EH (cell line): ENCODE measurements around the gene UNC13D.
A peak's percentile ranks its signal among the peaks of the same experiment; 100 is the strongest.
"Not testable (repeated sequence)": the region's sequence is repeated elsewhere in the genome, so short reads cannot be mapped to it uniquely, and the experiment has no call there.

Experiments
- DNase-seq: peaks from one replicate; pipeline ENCODE4 v3.0.0-alpha.2; 2015; ENCODE audit warnings: low read depth

UNC13D gene

DNA sequence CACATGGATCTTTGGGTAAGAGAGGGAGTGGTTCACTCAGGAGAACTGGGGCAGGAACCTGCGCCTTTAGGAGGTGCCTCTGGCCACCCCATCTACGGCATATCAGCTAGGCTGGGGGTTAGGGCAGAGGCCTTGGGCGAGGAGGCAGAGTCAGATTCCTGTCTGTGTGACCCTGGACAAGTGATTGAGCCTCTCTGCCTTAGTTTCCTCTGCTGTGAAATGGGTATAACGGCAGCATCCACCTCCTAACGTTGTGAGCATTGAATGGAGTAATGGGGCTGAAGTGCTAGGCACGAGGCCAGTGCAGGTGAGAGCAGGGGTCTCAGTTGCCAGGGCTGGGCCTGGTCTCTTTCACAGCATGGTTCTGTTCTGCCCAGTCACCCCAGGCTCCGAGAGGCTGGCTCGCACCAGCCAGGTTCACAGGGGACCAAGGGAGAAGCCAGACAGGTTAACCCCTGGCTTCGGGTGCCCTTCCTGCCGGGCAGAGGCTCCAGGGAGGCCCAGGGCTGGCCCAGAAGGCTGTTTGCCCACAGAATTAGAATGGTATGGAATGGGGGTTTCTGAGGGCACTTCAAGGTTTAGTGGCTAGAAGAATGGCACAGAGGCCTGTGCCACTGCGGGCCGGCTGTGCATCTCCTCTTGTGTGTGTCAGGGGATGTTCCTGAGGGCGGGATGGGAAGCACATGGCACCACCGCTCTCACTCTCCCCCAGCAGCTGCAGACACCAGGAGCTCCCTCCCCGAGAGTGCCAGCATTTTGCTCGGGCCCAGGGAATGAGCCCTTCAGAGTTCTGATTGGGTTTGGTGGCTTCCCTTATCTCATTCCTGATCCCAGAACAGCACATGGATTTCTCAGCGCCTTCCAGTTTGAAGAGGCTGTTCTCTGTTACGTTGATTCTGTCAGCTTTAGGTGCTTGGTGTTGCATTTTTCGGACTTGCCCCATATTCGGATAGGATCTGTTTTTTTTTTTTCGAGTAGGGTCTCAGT is 23.8 kb downstream of the UNC13D start:
- no peak for DNase-seq

DNA sequence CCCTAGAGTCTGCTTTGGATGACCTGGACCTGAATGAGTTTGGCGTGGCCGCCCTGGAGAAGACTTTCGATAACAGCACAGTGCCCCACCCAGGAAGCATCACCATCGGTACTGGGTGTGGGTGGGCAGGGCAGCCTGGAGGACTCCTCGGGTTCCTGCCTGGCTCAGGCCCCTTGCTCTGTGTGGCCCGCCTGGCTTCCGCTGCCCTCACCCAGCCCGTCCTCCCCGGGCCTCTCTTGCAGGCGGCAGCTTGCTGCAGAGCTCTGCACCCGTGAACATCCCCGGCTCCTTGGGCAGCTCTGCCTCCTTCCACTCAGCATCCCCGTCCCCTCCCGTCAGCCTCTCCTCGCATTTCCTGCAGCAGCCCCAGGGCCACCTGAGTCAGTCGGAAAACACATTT is 24.5 kb downstream of the UNC13D start:
- DNase-seq = no peak

DNA sequence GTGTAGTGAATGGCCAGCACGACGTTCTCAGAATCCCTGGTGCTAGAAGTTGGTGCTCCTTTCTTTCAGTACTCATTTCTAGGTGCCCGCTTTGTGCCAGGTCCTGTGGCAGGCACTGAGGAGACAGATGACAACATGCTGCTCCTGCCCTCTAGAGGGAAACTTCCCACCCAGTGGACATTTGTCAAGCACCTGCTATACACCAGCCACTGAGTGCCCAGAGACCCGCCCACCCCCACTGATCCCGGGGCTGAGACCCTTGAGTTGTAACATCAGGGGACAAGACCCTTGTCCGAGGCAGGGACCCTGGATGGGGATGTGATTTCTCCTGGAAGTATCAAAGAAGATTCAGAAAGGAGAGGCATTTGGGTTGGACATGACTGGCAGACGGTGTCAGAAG is 25.1 kb downstream of the UNC13D start:
- no peak for DNase-seq

DNA sequence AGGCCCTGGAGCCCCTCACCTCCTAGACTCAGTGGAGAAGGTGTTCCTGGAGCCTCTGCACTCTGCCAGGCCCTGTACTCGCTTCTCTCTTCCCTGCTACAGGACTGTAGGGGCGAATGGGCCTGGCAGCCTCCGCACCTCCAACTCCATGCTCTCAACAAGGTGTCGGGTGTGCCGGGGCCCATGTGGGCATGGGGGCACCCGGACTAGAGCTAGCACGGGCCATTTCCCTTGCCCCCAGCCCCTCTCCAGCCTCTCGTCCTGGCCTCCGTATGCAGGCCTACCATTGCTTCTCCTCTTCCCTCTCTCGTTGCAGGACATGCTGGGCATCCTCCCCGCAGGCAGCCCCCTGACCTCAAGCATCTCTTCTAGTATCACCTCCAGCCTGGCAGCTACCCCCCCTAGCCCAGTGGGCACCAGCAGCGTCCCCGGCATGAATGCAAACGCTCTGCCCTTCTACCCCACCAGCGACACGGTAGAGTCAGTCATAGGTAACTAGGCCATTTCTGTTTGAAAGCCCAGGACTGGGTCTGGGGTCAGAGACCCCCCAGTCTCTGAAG is 25.8 kb downstream of the UNC13D start:
- no peak for DNase-seq

DNA sequence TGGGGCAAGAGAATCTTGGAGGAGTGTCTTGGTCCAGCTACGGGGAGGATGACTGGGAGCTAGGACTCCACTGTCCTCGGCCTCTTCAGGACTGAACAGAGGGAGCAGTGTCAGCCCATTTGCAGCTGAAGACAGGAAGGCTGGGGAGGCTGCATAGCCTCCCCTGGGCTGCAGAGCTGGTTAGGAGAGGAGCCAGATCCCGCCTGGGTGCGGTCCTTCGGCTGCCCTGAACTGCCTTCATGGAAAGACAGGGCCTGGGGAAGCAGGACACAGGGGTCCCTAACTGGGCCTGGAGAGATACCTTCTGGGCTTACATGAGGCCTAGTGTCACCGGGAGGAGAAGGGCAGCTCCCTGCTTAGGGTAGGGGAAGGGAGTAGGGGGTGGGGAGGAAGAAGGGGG is 26.6 kb downstream of the UNC13D start:
- DNase-seq = no peak

DNA sequence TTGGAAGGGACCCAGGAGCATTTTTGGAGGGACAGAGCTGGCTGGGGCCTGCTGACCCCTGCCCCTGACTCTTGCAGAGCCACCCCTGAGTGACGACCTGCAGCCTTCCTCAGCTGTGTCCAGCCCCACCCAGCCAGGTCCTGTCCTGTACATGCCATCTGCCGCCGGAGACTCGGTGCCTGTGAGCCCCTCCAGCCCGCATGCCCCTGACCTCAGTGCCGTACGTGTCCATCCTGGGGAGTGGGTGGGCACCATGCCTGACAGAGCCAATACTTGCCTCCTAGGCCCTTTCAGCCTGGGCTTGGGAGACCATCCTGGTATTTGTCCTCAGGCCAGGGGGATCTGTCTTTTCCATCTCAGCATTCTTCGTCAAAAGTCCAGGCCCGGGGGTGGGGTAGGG is 27.5 kb downstream of the UNC13D start:
- DNase-seq = no peak

DNA sequence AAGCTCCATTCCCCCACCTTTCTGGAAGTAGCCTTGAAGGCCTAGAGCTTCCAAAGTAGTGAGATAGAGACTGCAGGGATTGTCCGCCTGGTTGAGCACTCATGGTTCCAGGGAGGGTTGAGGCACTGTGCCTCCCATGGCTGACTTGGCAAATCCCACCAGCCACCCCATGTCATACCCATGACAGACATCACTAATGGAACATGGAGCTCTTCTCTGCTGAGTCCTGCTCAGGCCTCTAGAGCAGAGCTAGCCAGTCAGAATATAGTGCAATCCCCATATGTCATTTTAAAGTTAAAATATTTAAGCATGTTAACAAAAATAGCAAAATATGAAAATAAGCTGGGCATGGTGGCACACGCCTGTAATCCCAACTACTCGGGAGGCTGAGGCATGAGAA is 28.8 kb downstream of the UNC13D start:
- no peak for DNase-seq

DNA sequence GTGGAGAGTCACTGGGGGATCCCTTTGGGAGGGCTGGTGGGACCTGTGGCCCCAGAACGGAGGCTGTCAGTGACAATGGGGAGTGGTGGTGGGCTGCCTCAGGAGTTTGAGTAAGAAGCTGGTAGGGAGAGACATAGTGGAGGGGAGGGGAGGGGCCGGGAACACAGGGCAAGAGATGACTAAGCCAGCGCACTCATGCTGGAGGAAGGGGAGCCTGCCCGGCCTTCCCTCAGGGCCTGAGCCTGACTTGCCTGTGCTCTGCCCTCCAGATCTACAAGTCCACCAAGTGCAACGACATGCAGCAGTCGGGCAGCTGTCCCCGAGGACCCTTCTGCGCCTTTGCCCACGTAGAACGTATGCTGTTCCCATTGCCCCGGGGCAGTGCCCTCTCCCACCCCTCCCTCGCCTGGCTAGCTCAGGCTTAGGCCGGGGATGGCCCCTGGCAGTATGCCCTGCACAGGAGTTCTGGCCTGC is 29.3 kb downstream of the UNC13D start:
- peak; percentile 84 for DNase-seq

DNA sequence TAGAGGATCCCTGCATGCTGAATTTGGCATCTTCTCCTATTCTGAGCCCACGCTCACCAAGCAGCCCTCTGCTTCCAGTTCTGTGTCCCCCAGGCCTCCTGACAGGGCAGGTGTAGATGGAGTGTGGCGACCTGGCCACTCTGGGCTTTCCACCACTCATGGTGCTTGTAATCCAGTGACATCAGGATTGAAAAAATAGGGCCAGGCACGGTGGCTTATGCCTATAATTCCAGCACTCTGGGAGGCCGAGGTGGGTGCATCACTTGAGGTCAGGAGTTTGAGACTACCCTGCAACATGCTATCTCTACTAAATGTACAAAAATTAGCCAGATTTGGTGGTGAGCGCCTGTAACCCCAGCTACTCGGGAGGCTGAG is 30.2 kb downstream of the UNC13D start:
- no peak for DNase-seq

DNA sequence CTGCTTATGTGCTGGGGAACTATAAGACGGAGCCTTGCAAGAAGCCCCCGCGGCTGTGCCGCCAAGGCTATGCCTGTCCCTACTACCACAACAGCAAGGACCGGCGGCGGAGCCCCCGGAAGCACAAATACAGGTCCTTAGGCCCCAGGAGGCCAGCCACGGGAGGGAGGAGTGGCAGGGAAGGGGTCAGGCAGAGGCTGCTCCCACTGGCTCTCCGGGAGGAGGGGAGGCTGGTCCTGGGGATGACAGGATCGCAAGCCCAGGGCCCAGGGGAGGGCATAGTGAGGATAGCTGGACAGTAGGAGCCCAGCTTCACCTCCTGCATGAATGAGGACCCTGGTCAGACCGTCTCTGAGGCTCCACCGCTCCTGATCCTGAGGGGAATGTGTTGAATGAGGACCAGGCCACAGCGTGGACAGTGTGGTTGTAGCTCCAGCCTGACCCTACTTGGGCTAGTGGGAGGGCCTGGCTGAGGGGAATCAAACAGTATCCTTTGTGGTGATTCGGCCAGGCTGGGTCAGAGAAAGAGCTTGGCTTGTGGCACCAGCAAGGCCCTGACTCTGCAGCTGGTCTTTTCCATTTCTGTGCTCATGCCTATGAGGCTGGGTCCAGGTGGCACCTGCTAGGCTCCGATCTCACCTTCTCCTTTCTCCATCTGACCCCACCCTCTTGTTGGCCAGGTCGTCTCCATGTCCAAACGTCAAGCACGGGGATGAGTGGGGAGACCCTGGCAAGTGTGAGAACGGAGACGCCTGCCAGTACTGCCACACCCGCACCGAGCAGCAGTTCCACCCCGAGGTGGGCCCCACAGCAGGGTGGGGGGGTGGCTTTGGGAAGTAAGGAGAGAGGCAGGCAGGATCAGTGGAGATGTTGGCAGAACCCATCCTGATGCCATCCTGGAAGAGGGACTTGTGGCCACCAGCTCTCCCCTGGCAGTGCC is 30.9 kb downstream of the UNC13D start:
- DNase-seq = no peak

DNA sequence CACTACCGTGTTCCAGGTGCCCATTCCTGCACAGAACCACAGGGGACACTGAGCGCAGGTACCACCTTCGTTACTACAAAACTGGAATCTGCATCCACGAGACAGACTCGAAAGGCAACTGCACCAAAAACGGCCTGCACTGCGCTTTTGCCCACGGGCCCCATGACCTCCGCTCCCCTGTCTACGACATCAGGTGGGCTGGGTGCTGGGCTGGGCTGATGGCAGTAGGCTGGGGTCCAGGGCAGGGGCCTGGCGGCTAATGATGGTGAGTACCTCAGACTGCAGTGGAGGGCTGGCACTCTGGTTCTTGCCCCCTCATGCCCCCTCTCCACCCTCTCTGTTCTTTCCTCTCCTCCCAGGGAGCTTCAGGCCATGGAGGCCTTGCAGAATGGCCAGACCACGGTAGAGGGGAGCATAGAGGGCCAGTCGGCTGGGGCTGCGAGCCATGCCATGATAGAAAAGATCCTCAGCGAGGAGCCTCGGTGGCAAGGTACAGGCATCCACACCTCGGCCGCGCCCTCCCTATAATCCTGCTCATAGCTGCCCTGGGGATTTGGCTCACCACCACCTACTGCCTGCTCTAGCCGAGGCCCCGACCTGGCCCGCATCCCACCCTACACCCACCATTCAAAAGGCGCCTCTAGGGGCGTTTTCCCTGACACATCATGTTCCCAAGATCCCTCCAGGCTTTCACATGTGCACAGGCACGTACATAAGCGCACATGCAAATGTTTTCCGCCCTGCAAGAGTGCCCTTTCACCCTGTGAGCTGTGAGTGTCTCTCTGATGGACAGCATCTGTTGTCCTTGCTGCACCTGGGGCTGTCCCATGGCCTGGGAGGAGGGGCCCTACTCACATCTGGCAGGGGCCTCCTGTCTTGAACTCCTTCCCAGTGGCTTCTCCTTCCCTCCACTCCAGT is 31.8 kb downstream of the UNC13D start:
- no peak for DNase-seq

DNA sequence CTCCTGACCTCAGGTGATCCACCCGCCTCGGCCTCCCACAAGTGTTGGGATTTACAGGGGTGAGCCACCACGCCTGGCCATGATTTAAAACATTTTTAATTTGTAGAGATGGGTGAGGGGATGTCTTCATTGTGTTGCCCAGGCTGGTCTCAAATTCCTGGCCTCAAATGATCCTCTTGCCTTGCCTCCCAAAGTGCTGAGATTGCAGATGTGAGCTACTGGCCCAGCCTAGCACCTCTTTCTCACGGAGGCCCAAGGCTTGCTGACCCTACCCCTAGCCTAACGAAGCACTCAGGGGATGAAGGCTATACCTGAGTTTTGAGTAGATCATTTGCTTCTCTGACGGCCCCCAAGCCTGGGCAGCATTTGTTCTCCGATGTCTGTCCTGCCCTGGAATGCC is 33.0 kb downstream of the UNC13D start:
- DNase-seq = no peak

DNA sequence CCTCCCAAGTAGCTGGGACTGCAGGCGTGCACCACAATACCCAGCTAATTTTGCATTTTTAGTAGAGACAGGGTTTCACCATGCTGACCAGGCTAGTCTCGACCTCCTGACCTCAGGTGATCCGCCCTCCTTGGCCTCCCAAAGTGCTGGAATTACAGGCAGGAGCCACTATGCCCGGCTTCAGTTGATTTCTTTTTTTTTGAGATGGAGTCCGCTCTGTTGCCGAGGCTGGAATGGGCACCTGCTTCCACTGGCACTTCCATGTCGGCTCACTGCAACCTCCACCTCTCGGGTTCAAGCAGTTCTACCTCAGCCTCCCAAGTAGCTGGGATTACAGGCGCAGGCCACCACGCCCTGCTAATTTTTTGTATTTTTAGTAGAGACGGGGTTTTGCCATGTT is 33.4 kb downstream of the UNC13D start:
- not testable (repeated sequence) for DNase-seq

DNA sequence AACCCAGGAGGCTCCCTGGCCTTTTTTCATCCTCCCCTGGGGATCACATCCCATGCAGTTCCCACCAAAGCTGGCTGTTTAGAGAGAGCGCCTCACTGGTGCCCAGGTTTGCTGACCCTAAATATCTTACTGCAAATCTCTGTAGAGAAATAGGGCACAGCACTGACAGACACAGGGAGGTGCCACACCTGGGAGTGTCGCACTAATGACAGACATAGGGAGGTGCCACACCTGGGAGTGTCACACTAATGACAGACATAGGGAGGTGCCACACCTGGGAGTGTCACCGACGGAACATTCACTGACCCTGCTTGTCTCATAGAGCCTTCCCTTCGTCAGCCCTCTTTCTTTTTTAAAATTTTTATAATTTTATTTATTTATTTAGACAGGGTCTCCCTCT is 34.0 kb downstream of the UNC13D start:
- no peak for DNase-seq

DNA sequence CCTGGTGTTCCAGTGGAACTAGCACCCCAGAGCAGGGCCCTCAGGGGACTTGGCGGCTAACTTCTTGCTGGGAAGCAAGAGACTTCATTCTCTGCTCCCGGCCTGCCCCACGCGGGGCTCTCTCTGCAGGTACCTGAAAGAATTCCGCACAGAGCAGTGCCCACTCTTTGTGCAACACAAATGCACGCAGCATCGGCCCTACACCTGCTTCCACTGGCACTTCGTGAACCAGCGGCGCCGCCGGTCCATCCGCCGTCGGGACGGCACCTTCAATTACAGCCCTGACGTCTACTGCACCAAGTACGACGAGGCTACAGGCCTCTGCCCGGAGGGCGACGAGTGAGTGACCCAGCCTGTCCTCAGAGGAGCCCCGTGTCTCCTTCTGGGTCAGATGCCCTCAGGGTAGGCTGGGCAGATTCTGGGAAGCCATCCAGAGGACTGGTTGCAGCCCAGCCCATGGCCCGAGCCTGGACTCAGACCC is 34.5 kb downstream of the UNC13D start:
- DNase-seq = no peak

DNA sequence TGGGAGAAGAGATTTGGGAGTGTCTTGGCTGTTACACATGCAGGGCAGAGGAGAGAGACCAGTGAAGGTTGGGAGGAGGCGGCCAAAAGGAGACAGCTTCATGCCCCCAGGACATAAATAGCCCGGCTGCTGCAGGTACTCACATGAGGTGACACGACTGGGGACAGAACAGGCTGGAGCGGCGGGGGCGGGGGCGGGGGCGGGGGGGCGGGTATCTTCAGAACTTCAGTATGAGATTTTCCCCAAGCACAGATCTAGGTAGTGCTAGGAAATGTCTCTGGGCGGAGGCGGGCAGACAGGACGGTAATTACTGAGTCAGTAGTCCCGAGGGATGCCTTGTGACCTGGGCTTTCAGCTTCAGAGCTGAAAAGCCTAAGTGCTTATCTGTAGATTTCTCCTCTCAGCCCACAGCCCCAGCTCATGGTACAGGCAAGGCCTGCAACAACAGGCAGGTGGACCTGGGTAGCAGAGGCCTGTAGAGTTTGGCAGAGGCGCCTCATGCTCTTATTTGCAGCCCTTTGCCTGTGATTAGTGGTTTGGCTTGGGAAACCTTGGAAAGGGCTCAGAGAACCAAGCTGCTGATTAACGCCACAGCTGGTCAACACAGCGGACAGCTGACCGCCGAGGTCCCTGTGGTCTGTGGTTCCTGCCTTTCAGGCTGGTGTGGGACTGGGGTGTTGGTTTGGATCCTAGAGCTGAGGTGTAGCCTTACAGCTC is 35.1 kb downstream of the UNC13D start:
- DNase-seq = no peak

DNA sequence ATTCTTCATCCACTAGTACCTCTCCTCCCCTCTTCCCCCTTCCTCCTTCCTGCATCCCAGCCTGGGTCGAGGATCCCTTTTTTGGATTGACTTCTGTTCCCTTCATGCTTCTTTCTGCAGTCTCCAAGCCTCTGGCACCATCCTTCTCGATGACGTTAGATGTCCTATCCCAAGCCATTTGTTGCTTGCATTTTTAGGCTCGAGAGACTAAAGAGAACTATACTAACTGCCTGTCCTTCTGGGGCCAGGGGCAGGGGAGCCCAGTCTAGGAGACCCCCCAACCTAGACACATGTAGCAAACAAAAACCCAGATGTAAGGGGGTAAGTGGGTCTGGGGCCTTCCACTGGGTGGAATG is 35.7 kb downstream of the UNC13D start:
- no peak for DNase-seq

DNA sequence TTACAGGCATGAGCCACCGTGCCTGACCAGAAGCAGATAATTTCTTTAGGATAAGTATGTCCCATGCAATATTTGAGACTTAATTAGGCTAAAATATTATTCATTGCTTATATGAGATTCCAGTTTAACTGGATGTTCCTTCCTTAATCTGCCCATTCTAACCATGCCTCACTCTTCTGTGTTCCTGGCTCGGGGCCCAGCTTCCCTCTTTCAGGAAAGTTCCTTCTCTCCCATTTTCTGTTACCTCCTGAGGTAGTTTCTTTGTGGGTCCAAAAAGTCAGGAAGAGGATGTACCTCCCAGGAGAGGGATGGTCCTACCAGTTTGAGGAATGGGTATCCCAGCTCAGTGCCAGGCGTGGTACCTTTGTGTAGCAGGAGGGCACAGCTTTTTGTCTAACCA is 36.3 kb downstream of the UNC13D start:
- DNase-seq = no peak

DNA sequence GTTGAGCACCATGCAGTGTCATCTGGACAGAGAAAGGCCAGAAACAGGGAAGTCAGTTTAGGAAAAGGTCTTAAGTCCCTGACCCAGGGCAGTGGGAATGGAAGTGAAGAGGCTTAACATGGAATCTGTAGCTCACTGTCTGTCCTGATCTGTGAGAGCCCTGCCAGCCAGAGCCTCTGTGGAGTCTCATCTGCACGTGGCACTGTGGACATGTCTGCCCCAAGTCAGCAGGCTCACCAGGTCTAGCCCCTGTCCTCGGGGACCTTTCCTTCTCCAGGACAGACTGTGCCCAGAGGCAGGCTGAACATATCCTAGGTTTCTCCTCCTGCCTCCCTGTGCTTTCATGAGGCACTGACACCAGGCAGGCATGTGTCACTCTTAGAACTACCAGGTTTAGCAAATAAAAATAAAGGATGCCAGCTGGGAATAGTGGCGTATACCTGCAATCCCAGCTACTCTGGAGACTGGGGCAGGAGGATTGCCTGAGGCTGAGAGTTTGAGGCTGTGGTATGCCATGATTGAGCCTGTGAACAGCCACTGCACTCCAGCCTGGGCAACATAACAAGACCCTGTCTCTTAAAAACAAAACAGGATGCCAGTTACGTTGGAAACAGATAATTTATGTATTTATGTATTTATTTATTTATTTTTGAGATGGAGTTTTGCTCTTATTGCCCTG is 37.2 kb downstream of the UNC13D start:
- no peak for DNase-seq

DNA sequence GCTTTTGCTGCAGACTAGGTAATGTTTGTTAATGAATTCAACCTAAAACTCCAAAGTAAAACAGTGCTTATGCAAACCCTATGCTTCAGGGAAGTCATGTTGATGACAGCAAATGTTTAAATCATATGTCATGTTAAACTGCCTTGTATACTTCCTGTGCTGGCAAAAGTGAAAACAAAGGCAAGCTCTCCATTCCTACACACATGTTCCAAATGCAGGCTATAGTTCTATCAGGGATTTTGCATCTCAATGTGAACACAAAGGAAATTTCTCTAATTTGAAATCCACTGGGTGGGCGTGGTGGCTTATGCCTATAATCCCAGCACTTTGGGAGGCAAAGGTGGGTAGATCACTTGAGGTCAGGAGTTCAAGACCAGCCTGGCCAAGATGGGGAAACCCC is 40.3 kb downstream of the UNC13D start:
- no peak for DNase-seq
